HCEC 1CT (cell line): ENCODE data around the gene RBBP8.
"Not testable (repeated sequence)": the region's sequence is repeated elsewhere in the genome, so short reads cannot be mapped to it uniquely, and the experiment has no call there.

ENCODE experiments used
- DNase-seq: peaks from one replicate; pipeline ENCODE4 v3.0.0-alpha.2; 2017

Gene RBBP8

DNA sequence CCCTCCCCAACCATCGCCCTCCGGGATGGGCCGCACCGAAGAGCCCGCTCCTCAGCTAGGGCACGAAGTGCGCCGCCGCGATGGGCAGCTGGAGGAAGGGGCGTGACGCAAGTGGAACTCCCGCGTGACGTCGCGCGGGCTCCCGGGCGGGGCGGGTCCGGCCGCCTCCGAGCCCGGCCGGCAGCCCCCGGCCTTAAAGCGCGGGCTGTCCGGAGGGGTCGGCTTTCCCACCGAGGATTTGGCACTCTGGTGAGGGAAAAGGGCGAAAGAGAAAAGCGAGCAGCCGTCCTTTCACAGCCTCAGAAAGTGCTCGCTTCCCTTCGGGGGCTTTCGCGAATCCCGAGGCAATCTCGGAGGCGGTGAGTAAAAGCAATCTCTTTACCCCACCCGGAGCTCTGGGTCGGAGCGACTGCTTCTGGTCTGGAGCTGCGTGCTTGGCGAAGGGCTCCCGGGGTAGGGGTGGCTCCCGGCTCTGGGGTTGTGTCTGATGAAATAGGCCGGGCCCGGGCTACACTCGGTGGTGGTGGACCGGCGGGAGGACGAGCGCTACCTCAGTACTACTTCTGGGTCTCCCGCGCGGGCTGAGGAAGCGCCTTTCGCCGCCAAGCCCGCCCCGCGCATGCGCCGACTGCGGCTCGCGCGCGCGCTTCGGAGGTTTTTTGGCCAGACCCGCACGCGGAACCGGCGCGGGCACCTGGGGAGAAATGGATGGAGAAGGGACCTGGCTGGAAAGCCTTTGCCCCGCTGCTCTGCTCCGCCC, at the start of gene RBBP8:
TSS of gene RBBP8 (plus strand) at position 123 of the 760 bp plus-strand sequence. CDS start 3,524 bp downstream, outside the sequence.
- peak; percentile 72 for DNase-seq

DNA sequence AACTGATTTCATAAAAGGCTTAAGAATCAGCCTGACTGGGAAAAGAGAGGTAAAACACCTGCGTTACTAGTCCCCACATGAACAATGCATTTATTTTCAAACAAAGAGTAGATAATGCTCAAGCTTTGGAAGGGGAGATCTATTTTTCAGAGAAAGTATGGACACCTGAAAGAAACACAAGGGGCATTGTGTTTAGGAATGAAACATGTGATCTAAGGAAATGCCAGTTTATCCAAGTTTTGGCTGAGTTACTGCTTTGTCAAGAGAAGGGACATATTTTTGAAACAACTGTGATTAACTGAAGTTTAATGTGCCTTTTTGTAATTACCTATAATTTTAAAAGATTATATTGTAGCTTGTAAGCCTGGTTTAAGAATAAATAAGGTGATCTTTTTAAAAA, 49.3 kb upstream of the RBBP8 start:
- DNase-seq = no peak

DNA sequence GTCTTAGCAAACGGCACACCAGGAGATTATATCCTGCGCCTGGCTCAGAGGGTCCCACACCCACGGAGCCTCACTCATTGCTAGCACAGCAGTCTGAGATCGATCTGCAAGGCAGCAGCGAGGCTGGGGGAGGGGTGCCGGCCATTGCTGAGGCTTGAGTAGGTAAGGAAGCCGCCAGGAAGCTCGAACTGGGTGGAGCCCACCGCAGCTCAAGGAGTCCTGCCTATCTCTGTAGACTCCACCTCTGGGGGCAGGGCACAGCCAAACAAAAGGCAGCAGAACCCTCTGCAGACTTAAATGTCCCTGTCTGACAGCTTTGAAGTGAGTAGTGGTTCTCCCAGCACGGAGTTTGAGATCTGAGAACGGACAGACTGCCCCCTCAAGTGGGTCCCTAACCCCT, 47.4 kb upstream of the RBBP8 start:
- DNase-seq = not testable (repeated sequence)

DNA sequence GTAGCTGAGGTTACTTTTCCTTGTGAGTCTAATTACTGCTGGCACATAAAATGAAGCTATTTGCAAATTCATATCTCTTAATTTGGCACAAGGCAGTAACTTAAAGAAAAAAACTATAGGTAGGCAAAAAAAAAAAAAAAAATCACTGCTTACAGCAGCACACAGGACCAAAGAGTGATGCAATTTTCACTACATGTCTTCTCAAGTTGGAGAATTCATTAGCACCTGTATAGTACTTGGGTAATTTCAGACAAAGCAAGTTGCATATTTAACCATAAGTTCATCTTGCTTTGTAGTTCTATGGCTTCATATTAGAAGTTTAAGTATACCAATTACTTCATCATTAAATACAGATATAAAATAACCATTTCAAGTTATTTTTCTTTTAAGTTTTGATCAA, 33.7 kb upstream of the RBBP8 start:
- no peak for DNase-seq

GRCh38 chr18:22900558-22901238, 32.4 kb upstream of the RBBP8 start:
- DNase-seq = no peak

GRCh38 chr18:22902093-22902492, 31.0 kb upstream of the RBBP8 start:
- no peak for DNase-seq

DNA sequence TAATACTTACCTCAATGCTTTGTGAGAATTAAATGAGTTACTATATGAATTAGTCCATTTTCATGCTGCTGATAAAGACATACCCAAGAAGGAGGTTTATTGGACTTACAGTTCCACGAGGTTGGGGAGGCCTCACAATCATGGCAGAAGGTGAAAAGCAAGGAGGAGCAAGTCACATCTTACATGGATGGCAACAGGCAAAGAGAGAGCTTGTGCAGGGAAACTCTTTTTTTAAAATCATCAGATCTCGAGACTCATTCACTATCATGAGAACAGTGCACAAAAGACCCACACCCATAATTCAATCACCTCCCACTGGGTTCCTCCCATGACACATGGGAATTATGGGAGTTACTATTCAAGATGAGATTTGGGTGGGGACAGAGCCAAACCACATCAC, 29.9 kb upstream of the RBBP8 start:
- not testable (repeated sequence) for DNase-seq

DNA sequence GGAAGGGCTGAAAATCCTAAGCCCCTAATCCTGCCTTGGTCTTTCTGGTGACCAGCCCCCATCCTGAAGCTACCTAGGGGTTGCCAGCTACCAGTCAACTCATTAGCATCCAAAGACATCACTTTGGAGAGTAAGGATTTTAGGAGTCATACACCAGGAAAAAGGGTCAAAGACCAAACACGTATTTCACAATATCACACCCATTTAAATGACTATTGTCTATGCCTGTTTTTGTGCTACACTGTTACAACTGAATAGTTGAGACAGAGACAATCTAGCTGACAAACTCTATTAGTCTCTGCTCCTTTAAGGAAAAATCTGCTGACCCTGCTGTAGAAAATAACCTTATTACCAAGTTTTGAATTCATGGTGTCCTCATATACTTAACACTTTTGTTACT, 21.0 kb upstream of the RBBP8 start:
- DNase-seq = no peak

DNA sequence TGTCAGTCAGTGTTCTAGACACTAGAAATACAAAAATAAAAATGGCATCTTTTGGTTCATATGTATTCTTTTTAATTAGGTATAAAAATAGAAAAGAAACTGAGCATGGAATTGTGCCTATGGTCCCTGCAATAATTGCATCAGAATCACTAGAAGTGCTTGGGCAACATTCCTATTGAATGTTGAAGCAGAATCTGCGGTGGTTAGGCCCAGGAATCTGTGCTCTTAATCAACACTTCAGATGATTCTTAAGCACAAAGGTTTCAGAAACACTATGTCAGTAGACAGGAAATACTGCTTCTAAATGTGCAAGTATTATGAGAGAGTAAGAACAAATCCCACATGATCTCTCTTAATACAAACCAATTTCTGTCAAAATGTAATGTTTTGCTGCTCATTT, 20.3 kb upstream of the RBBP8 start:
- peak; percentile 34 for DNase-seq

- no peak for DNase-seq
Observed at GRCh38 chr18:22913861-22914260, 19.3 kb upstream of the RBBP8 start.

DNA sequence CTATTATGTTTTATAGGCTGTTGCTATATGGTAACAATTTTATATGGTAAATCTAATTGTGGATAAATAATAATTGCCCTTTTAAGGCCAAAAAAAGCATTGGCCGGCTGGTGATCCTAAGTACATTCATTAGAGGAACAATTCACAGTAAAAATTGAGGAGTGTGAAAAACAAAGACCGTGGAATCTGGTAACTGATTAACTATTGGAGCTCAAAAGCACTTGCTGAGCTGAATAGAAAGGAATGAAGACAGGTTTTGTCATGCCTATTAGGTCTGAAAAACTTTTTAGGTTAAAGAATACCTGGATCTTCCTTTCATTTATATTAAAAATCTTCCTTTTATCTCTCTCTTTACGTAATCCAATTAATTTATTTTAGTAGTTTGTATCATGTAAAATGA, 18.5 kb upstream of the RBBP8 start:
- no peak for DNase-seq

GRCh38 chr18:22915337-22915736, 17.8 kb upstream of the RBBP8 start:
- no peak for DNase-seq

- DNase-seq = no peak
Observed at GRCh38 chr18:22921772-22922171, 11.4 kb upstream of the RBBP8 start.

DNA sequence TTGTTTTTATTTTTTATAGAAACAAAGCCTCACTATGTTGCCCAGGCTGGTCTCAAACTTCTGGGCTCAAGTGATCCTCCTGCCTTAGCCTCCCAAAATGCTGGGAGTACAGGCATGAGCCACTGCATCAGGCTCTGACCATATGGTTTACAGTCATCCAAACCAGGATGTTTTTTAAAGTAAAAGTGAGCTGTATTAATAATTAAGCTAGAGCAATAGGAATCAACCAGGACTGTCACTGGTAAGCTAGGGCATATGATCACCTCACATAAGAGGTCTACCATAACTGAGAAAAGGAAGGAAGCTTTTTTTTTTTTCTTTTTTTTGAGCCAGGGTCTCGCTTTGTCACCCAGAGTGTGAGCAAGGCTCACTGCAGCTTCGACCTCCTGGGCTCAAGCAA, 8.5 kb upstream of the RBBP8 start:
- no peak for DNase-seq

GRCh38 chr18:22926454-22926853, 6.7 kb upstream of the RBBP8 start:
- no peak for DNase-seq

DNA sequence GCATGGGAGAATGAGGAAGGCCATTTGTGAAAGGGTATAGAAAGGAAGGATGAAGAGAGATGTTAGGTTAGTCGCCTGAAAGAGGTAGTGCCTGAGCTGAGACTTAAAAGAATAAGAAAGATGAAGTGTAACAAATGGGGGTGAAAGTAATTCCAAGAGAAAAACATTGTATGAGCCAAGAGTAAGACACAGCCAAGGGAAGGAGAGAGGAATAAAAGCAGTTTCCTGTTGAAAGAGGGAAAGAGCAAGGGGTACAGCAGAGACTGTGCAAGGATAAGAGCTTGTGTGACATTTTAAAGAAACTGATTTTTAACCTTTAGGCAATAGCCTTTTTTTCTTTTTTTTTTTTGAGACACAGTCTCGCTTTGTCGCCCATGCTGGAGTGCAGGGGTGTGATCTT, 4.8 kb upstream of the RBBP8 start:
- DNase-seq = no peak

DNA sequence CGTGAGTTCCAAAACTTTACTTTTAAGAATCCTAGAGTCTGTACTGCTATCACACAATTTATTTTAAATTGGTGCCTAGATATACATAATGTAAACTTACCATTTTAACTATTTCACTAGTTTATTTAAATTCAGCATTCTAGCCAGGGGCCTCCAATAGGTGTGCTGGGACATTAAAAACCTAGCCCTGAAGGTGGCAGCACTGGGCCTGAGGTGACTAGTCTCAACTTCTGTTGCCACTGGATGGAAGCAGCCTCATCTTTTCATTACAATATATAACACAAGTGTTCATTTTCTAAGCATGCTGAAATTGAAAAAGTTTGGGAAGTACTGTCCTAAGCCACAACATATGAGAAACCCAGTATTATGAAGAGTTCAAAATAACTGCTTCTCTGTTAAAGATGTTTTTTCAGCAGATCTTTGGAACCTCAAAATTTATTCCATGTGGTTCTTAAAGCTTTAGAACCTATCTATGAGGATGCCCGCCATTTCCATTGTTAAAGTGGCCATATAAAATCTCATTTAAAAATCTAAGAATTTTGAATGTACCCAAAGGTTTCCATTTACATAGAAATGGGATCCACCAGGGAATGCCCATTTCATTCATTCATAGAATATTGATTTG, 2.9 kb upstream of the RBBP8 start:
- peak; percentile 45 for DNase-seq

GRCh38 chr18:22932885-22933205, 283 bp upstream of the RBBP8 start:
- no peak for DNase-seq

DNA sequence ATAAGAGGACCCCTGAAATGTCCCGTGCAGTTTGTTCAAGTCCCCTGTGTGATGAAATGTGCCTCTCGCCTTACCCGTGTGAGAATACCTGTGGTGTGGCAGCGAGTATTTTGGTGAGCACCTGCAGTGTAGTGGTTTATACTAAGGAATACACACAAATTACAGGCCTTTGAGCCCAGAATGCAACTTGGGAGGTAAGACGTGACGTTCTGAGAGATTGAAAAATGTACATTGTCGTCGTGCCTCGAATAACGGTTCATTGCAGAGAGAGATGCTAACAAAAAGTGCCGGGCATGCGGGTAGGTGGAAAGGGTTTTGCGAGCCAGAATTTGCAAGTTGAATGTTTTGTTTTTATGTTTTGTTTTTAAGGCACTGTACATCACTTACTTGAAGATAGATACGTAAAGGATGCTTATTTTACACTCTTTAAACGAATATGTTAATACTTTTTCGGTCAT, 867 bp downstream of the RBBP8 start:
- no peak for DNase-seq

DNA sequence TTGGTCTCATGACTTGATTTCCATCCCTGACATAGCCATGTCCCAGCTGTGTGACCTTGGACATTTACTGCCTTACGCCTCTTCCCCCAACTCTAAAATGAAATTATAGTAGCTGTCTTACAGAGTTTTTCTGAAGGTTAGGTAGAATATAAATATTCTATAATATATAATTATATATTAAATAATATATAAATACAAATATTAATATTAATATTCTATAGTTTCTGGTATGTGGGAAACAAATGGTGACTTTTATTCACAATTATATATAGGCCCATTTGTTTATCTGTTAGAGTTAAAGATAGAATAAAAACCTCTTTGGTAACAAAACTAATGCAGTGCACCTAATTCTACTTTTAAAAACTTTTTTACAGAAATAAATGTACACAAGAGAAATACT, 1.7 kb downstream of the RBBP8 start:
- DNase-seq = no peak

- DNase-seq = no peak
Observed at GRCh38 chr18:22935431-22935830, 2.3 kb downstream of the RBBP8 start.

DNA sequence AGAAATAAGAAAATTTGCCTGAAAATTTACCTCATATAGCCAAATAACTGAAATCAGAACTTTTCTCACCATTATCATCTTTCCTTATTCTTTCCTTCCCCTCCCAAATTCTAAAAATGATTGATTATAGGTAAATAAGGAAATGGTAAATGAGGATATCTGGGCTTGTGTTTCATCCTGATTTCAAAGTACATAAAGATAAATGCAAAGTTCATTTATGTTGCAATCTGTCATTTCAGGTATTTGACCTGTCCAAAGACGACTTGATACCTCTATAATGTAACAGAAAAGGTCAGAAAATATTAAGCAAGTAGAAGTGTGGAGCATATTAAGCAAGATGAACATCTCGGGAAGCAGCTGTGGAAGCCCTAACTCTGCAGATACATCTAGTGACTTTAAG, 3.4 kb downstream of the RBBP8 start:
- DNase-seq = no peak

- DNase-seq = no peak
Observed at GRCh38 chr18:22939649-22940048, 6.5 kb downstream of the RBBP8 start.

DNA sequence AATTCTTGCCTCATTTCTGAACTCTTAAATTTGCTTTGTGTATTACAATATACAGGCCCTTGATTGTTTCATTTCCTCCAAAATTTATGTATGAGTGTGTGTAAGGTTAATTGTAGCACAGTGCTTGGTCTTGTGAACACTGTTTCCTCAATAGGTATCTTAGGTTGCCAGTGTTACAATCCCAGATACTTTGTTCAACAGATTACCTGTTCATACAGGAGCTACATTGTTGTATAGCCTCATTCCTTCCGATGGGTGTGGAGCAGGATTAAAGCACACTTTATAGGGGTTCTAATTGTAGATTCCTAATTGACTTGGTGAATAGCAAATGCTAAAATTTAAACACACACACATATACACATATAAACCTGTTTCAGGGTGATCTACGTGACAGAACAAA, 10.7 kb downstream of the RBBP8 start:
- DNase-seq = no peak
